OCI-LY7 (cell line): Measurements from ENCODE around the gene APIP. TPM values are rescaled to one million over a fixed set of nuclear protein-coding genes. Genes with fewer than 3 reads are reported as not detected.

Source experiments
- BruUV-seq: library from RNA; stranded (reverse); fragments of 400-500 nt; replicated peaks from 2 replicates; lab custom pipeline; 2021; lab: Mats Ljungman, UMichigan
- CTCF ChIA-PET: fragments of 300-600 bp; sonication (Branson Sonifier 250); formaldehyde crosslinking; loops from one replicate; lab custom pipeline; 2022; ENCODE audit warnings: antibody characterized with exemption; ENCODE audit not compliant: unreplicated experiment; lab: Charles Lee
- POLR2A ChIA-PET: fragments of 300-600 bp; sonication (Branson Sonifier 250); formaldehyde crosslinking; loops from one replicate; lab custom pipeline; 2022; ENCODE audit warnings: antibody characterized with exemption; lab: Charles Lee
- DNase-seq: peaks from one replicate; pipeline ENCODE4 v3.0.0-alpha.2; 2015; ENCODE audit warnings: low spot score
- H2AFZ ChIP-seq: fragments of 200-600 bp; sonication (generic), shearing (Covaris generic); 2 replicates; pipeline ENCODE4 v1.6.1; 2014; ENCODE audit warnings: mild to moderate bottlenecking, antibody characterized with exemption, low read length, moderate library complexity
- H3K27ac ChIP-seq: fragments of 200-600 bp; sonication (generic); 2 replicates; pipeline ENCODE4 v1.5.1; 2014; ENCODE audit warnings: mixed run types, low read depth, mild to moderate bottlenecking, moderate library complexity, low read length, inconsistent platforms; ENCODE audit not compliant: poor library complexity, severe bottlenecking
- H3K36me3 ChIP-seq: fragments of 200-600 bp; sonication (generic); 2 replicates; pipeline ENCODE4 v1.6.1; 2014; ENCODE audit warnings: mild to moderate bottlenecking, antibody characterized with exemption, low read length, moderate library complexity, mixed read lengths; ENCODE audit not compliant: insufficient read depth
- H3K4me1 ChIP-seq: fragments of 200-600 bp; sonication (generic); 2 replicates; pipeline ENCODE4 v1.5.1; 2014; ENCODE audit warnings: mild to moderate bottlenecking, low read length; ENCODE audit not compliant: insufficient read depth, poor library complexity, severe bottlenecking
- H3K4me2 ChIP-seq: fragments of 200-600 bp; sonication (generic); 2 replicates; pipeline ENCODE4 v1.6.1; 2014; ENCODE audit warnings: mild to moderate bottlenecking, low read length
- H3K4me3 ChIP-seq: fragments of 200-600 bp; sonication (generic); 2 replicates; pipeline ENCODE4 v1.5.1; 2014; ENCODE audit warnings: mild to moderate bottlenecking, low read depth, low read length; ENCODE audit not compliant: poor library complexity, severe bottlenecking
- H3K79me2 ChIP-seq: fragments of 200-600 bp; sonication (generic); 2 replicates; pipeline ENCODE4 v1.6.1; 2016; ENCODE audit warnings: low read depth, mild to moderate bottlenecking, low read length, moderate library complexity, mixed read lengths; ENCODE audit not compliant: insufficient read depth
- H3K9me2 ChIP-seq: fragments of 200-600 bp; sonication (generic); 2 replicates; pipeline ENCODE4 v1.6.1; 2016; ENCODE audit warnings: mild to moderate bottlenecking, low read length, mixed read lengths; ENCODE audit not compliant: insufficient read depth
- H3K9me3 ChIP-seq: fragments of 200-600 bp; sonication (generic); 2 replicates; pipeline ENCODE4 v1.6.1; 2014; ENCODE audit warnings: mild to moderate bottlenecking, mixed run types, low read length, mixed read lengths
- H4K20me1 ChIP-seq: fragments of 200-600 bp; sonication (generic); 2 replicates; pipeline ENCODE4 v1.6.1; 2014; ENCODE audit warnings: mild to moderate bottlenecking, antibody characterized with exemption, low read length, moderate library complexity, mixed read lengths; ENCODE audit not compliant: insufficient read depth
- EZH2phosphoT487 ChIP-seq: fragments of 200-600 bp; sonication (generic); IDR thresholded peaks from 2 replicates; pipeline ENCODE4 v1.6.1; 2018; ENCODE audit warnings: low read depth, borderline replicate concordance, mild to moderate bottlenecking, mixed run types, antibody characterized with exemption, low read length, moderate library complexity, mixed read lengths
- intact Hi-C: fragments of 100-400 bp; cut with micrococcal nuclease; formaldehyde crosslinking; loops from one replicate; pipeline ENCODE4 v1.10.0; 2022; ENCODE audit not compliant: unreplicated experiment
- total RNA-seq, 2 experiments: library from RNA; depleted of rRNA in 1 of 2; stranded (reverse); fragments of >200 nt in 1 of 2; shearing (Covaris generic) in 1 of 2; gene quantifications; 2 replicates each; pipeline ENCODE4 v1.2.3, GENCODE V29; 2014 to 2022
- TF ChIP-seq, protein P1 (sequence below): fragments of 200-600 bp; sonication (generic); conservative IDR thresholded peaks from 2 replicates; pipeline ENCODE4 v1.5.1; 2014; ENCODE audit warnings: mild to moderate bottlenecking, antibody characterized with exemption, low read length, moderate library complexity, mixed read lengths

The APIP gene
- total RNA-seq, 2 experiments from 2014 or later: 40.7 to 66.2 TPM

DNA sequence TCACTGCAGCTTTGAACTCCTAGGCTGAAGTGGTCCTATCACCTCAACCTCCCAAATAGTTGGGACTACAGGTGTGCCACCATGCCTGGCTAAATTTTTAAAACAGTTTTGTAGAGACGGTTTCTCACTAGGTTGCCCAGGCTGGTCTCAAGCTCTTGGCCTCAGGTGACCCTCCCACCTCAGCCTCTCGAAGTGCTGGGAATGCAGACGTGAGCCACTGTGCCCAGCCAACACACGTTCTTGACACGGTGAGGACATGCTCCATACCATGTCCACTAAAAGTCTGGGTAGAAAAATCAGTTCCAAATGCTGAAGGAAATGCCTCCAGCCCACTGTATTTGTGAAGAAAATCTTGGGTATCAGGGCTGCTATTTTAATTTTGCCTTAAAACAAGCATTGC lies 47.2 kb upstream of the APIP start:
- Histone ChIP-seq H3K9me2 (no peaks in the 10 kb centered on the region), H3K79me2 (no peaks in the 10 kb centered on the region), H3K27ac (no peak overlapping the region), H3K4me2 (no peak overlapping the region), H3K4me3 (no peak overlapping the region), H3K36me3 (peaks cover 13% of the 10 kb centered on the region), H2AFZ (no peak overlapping the region), H3K4me1 (peaks cover 9% of the 10 kb centered on the region), H3K9me3 (no peaks in the 10 kb centered on the region), H4K20me1 (no peaks in the 10 kb centered on the region)
- POLR2A ChIA-PET: interaction anchor here (0.7 to 1.6 kb wide), 4 partner anchors 12 to 200 kb away, joined by 3 to 4 read pairs (median 4); no protein-coding TSS in a partner anchor
- no TSS peak for BruUV-seq
- intact Hi-C loops: no loop called here
- no peak for TF ChIP-seq EZH2phosphoT487
- TF ChIP-seq, protein P1, sequence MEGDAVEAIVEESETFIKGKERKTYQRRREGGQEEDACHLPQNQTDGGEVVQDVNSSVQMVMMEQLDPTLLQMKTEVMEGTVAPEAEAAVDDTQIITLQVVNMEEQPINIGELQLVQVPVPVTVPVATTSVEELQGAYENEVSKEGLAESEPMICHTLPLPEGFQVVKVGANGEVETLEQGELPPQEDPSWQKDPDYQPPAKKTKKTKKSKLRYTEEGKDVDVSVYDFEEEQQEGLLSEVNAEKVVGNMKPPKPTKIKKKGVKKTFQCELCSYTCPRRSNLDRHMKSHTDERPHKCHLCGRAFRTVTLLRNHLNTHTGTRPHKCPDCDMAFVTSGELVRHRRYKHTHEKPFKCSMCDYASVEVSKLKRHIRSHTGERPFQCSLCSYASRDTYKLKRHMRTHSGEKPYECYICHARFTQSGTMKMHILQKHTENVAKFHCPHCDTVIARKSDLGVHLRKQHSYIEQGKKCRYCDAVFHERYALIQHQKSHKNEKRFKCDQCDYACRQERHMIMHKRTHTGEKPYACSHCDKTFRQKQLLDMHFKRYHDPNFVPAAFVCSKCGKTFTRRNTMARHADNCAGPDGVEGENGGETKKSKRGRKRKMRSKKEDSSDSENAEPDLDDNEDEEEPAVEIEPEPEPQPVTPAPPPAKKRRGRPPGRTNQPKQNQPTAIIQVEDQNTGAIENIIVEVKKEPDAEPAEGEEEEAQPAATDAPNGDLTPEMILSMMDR: no peak
- CTCF ChIA-PET: no interaction called here
- no peak for DNase-seq

DNA sequence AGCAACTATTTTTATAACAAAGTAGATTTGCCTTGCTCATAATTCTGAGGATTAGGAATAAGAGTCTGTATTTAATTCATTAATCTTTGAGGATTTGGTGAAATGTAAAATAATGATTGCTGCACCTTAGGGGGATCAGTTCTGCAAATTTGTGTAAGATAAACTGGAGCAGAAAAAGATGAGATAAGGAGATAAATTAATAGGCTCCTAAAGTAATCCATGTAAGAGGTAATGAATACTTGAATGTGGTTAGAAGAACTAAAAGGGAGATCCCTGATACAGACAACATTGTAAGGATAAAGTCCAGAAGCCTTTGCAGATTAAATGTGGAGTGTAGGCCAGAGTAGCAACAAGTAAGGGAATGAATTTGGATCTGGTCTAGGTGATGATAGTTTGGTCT lies 45.9 kb upstream of the APIP start:
- no peak for DNase-seq
- H3K9me2 ChIP-seq: no peaks in the 10 kb centered on the region
- CTCF ChIA-PET: no interaction called here
- H3K4me2 ChIP-seq: no peak overlapping the region
- H2AFZ ChIP-seq: no peak overlapping the region
- no peaks in the 10 kb centered on the region for H3K79me2 ChIP-seq
- peaks cover 9% of the 10 kb centered on the region for H3K4me1 ChIP-seq
- POLR2A ChIA-PET: interaction anchor here (0.6 kb wide), 1 partner anchor 13 kb away, joined by 3 read pairs; no protein-coding TSS in a partner anchor
- TF ChIP-seq EZH2phosphoT487: no peak
- TF ChIP-seq, protein P1: no peak
- intact Hi-C loops: no loop called here
- H3K27ac ChIP-seq: no peak overlapping the region
- no peaks in the 10 kb centered on the region for H3K9me3 ChIP-seq
- H4K20me1 ChIP-seq: no peaks in the 10 kb centered on the region
- H3K36me3 ChIP-seq: peaks cover 5% of the 10 kb centered on the region
- no TSS peak for BruUV-seq
- H3K4me3 ChIP-seq: no peak overlapping the region

DNA sequence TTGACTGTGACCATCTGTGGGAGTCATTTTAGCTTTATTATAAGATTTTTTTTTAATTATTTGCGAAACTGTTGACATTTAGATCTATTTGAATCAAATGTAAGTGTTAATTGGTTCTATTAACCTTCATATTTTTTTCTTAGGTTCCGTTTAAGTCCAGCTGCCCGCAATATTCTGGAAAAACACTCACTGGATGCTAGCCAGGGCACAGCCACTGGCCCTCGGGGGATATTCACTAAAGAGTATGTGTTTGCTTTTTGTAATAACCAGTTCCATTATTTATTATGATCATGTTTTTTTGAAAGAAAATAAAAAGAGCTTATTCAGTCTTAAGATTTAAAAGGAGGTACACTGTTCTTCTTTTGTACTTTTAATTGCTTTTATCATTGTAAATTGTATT lies 44.1 kb upstream of the APIP start:
- Histone ChIP-seq H3K4me1 (peaks cover 9% of the 10 kb centered on the region), H3K9me3 (no peaks in the 10 kb centered on the region), H3K9me2 (no peaks in the 10 kb centered on the region), H3K4me2 (no peak overlapping the region), H3K27ac (no peak overlapping the region), H3K4me3 (no peak overlapping the region), H3K79me2 (no peaks in the 10 kb centered on the region), H2AFZ (no peak overlapping the region), H3K36me3 (no peaks in the 10 kb centered on the region; the same call in none of the 2 replicates), H4K20me1 (no peaks in the 10 kb centered on the region)
- no peak for TF ChIP-seq EZH2phosphoT487
- TF ChIP-seq, protein P1: no peak
- POLR2A ChIA-PET: interaction anchor here (0.6 to 1.3 kb wide), 4 partner anchors 12 to 1798 kb away, joined by 3 read pairs; no protein-coding TSS in a partner anchor
- CTCF ChIA-PET: no interaction called here
- intact Hi-C loops: no loop called here
- no TSS peak for BruUV-seq
- DNase-seq: no peak
